Stromal cell of bone marrow (primary cell): ENCODE results near the gene CFAP99.
"Not testable (repeated sequence)": the region's sequence is repeated elsewhere in the genome, so short reads cannot be mapped to it uniquely, and the experiment has no call there.

ENCODE experiments used
- DNase-seq: peaks from one replicate; pipeline ENCODE4 v3.0.0-alpha.2; 2012; ENCODE audit warnings: low read depth

CFAP99 gene

GRCh38 chr4:2429945-2430757, 11.4 kb downstream of the CFAP99 start:
- DNase-seq: not testable (repeated sequence)

GRCh38 chr4:2432004-2432403, 13.2 kb downstream of the CFAP99 start:
- no peak for DNase-seq

DNA sequence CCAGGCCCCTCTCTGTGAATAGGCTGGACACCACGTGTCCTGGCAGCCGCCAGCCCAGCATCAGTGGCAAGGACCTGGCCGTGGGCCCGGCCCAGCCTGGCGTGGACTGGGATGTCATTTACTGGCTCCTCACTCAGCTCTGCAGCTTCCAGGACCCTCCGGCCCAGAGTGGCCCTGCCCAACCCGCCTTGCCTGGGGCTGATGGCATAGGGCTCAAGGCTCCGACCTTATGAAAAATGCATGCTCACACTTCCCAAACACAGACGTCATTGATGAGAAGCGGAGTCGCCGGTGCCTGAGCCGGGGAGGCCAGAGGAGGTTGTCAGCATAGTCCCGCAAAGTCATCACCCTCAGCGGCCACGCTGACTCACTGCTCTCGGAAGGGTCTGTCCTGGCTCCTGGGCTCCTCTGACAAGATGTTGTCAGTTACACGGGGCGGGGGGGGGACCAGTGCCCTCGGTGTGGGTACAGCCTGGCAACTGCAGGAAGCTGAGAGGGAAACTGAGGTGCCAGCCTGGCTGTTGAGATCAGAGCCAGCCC, 14.3 kb downstream of the CFAP99 start:
- no peak for DNase-seq

DNA sequence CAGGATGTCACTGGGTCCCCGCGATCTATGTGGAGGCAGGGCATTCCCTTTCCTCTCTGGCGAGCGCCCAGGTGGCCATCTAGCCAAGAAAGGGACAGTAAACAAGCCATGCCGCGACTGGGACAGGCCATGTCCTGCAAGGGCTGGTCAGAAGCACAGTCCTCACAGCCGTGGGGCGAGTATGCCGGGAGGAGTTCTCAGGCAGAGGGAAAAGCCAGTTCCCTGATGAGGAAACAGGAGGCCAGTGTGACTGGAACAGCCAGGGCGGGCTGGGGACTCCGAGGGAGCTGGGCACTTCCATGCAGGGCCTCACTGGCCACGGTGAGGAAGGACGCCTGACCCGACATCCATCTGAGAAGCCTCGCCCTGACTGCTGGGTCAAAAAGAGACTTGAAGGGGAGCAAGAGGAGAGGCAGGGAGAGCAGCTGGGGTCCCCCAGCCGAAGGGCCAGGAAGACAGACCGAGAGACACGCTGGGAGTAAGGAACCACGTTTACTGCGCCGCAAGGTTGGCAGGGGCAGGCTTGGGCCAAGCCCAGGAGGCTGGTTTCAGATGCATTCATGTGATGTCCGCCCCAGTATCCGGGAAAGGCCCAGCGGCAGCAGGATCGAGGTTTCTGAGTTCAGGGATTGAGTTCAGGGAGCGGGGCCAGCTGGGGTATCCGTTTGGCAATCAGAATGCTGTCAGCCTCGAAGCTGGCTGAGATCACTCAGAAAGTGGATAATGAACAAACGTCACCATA, 15.0 kb downstream of the CFAP99 start:
- no peak for DNase-seq

- no peak for DNase-seq
Measured at GRCh38 chr4:2434420-2434819, 15.7 kb downstream of the CFAP99 start.

GRCh38 chr4:2436301-2436700, 17.5 kb downstream of the CFAP99 start:
- DNase-seq: no peak

- no peak for DNase-seq
Measured at GRCh38 chr4:2436761-2437474, 18.2 kb downstream of the CFAP99 start.

DNA sequence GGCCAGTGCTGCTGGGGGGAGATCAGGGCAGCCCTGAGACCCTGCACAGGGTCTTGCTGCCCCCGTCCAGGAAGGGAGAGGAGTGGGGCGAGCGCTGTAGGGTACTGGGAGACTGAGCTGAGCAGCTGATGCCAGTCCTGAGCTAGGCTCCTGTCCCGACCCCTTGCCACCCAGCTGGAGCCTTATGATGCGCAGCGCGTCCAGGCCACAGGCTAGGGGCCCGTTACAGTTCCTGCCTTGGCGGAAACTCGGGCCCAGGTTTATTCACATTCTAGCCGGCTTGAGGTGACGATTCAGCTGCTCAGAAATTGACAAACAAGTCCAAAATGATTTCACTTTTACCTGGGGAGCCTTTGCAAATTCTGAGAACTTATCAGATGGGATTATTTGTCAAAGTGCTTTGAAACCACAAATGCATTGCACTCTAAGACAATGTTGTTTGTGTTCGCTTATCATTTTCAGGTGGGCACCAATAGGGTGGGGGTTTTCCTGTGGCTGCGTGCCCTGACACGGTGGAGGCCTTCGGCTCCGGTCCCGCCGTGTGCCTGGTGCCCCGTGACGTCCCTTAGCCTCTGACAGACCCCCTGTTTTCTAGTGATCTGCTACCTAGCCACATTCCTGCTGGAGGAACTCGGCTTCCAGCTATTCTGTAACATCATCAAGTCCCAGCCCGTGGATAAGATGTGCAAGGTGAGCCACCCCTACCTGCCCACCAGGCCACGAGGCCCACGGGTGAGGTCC, 18.9 kb downstream of the CFAP99 start:
- no peak for DNase-seq

DNA sequence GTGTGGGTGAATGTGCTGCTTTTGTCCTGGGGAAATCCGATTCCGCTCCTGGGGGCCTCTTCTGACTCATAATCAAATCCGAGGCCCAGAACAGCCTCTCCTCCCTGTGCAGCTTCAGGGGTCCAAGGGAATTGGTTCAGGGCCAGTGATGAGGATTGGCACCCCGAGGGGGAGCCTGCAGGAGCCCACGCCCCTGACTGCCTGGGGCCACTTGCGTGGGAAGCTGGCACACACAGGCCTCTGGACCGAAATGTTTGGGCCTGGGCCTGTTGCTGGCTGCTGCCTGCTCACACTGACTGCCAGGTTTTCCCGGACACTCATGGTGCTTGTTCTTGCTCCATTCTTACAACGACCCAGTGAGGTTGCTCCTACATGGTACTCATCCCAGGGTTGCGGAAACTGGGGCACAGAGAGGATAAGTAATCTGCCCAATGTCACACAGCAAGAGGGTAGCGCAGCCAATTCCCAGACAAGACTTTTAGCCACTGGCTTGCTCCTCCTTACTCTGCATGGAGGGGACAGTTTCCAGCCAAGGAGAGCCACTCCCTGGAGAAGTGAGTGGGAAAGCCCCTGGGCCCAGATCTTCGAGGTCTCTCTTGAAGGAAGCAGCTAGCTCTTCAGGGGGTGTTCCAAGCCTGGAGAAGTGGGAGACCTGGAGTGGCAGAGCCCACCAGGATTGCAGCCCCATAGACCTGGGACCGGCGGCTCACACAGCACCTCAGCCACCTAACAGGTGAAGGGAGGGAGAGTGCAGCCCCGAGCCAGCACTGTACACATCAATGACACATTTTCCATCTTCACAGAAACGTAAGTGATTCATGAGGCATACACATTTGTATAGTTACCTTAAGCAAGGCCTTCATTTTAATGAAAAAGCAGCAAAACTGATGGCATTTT, 20.3 kb downstream of the CFAP99 start:
- DNase-seq: no peak

- no peak for DNase-seq
Measured at GRCh38 chr4:2441393-2442174, 22.8 kb downstream of the CFAP99 start.

GRCh38 chr4:2442175-2442993, 23.6 kb downstream of the CFAP99 start:
- no peak for DNase-seq

DNA sequence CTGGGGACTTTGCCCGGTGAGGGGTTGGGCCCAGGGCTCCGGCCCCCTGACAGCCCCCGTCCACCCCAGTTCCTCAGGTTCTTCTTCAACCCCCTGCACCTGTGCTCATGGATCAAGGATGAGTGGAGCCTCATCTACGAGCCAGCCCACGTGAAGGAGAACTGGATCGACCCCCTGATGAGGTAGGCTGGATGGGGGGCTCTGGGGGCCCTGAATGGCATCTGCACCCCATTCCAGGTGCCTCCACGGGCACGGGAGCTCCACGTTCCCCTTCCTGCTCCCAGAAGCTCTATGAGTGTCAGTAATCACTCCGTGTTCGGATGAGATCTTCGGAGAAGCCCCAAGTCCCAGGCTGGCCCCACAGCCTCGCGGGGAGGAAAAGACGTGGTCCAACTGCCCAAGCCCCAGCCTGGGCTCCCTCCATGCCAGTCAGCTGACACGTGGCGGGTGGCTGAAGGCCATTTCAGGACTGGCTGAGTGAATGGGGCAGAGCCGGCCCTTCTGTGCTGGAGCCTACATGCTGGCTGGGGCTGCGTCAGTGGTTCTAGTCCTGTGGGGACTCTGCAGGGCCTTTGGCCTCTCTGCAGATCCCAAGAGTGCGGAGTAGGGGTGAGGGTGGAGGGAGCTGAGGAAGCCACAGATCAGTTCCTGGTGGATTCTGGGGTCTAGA, 24.4 kb downstream of the CFAP99 start:
- DNase-seq: no peak

DNA sequence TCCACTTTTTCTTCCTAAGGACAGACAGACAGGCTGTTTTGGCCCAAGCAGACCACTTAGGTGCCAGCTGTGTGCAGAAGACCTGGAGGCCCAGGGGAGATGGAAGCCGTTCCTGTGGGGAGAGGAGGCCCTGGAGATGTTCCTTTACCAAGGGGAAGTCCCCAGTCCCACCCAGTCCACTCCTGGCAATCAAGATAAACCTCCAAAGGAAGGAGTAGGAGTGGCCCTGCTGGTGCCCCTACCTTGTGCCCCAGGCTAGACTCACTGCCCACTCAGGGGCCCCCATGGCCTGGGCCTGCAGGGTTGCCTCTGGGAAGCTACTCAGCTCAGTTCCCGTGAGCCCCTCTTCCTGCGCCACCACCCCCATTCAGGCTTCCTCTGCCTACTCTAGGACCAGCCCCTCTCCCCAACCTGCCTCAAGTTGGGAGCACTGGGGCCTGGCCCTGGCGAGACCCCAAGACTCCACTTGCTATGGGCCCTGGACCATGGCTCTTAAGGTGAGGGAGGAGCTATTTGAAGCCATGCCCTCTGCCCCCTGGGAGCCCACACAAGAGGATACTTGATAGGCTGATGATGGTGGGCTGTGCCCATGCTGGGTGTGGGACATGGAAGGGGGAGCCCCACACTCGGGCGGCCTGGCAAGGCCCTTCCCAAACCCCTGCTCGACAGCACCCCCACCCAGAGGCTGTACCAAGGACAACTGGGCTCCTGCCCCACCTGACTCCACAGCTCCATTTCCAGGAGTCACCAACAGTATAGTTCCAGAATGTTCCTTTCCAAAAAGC, 25.4 kb downstream of the CFAP99 start:
- no peak for DNase-seq

DNA sequence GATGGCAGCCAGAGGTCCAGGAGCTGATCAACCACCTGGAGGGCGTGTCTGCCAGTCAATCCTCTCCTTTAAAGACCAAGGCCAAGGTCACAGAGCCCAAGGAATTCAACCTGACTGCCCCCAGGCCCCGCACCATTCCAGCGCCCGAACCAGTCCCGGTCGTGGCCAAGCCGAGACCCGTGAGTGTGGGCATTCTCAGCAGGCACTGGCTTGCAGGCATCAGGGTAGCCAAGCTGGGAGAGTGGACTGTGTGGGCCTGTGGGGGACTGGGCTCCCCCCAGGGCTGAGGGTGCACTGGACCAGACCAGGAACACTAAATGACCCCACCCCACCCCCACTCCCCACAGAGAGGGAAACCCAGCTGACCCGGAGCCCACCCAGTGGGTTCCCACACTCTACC, 26.4 kb downstream of the CFAP99 start:
- no peak for DNase-seq

DNA sequence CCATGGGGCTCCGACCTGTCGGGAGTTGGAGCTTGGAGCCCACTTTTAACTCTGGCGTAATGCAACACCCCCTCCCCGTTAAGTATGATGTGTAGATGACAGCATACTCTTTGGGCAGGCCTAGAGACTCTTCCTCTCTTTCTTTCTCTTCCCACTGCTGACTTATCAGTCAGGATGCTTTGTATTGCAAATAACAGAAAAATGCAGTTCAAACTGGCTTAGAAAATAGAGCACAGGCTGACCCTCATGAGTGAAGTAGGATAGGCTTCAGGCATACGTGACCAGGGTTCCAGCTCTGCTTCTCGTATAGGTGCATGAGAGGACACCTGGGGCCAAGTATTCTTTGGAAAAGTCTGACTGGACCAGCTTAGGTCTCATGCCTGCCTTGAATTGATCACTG, 26.8 kb downstream of the CFAP99 start:
- DNase-seq: no peak

DNA sequence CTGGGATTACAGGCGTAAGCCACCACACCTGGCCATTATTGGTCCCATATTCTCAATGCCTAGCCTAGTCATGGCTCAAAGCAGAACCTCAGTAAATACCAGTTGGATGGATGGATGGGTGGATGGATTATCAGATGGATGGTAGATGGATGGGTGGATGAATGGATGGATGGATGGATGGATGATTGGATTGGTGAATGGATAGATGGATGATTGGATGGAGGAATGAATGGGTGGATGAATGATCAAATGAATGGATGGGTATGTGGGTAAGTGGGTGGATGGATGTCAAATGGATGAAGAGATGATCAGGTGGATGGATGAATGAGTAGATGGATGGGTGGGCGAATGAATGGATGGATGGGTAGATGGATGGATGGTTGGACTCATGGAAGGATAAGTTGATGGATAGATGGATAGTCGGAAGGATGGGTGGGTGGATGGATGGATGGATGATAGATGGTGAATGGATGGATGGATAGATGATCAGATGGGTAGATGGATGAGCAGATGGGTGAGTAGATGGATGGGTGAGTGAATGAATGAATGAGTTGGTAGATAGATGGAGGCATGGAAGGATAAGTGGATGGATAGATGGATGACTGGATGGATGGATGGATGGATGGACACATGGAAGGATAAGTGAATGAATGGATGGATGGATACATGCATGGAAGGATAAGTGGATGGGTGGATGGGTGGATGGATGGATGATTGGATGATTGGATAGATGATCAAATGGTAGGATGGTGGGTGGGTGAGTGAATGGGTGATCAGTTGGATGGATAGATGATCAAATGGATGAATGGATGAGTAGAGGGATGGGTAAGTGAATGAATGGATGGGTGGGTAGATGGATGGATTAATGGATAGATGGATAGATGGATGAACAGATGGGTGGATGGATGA, 28.2 kb downstream of the CFAP99 start:
- DNase-seq: no peak

DNA sequence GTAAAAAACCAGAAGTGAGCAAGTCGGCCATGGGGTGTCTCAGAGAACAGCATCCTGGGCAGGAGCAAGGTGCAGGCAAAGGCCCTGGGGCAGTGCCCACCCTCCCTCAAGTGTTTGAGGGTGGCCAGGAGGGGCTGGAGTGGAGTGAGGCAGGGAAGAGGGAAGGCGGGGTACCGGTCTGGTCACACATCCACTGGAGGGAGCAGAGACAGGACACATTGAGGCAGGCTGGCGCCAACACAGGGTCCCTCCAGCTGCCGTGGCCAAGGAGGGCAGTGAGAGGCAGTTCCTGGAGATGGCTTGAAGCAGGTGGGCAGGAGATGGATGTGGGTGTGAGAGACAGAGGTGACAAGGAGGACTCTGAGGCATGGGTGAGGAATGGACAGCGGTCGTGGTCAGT, 29.8 kb downstream of the CFAP99 start:
- DNase-seq: no peak
